ENCODE measurements around the gene PTPRD. TPM values are rescaled to one million over a fixed set of nuclear protein-coding genes. Genes with fewer than 3 reads are reported as not detected.

The PTPRD gene
- total RNA-seq, 1 donor from 2014 or later = 30.8 TPM

- intact Hi-C loops (cut with DNase I) = no loop called here
- Histone ChIP-seq H3K9me3 (no peaks in the 10 kb centered on the region), H3K4me3 (no peak overlapping the region), H3K27me3 (no peaks in the 10 kb centered on the region), H3K36me3 (no peaks in the 10 kb centered on the region), H3K4me1 (no peaks in the 10 kb centered on the region), H3K27ac (no peak overlapping the region)
- ATAC-seq = no peak
- no peak for DNase-seq
- TF ChIP-seq, protein P1, sequence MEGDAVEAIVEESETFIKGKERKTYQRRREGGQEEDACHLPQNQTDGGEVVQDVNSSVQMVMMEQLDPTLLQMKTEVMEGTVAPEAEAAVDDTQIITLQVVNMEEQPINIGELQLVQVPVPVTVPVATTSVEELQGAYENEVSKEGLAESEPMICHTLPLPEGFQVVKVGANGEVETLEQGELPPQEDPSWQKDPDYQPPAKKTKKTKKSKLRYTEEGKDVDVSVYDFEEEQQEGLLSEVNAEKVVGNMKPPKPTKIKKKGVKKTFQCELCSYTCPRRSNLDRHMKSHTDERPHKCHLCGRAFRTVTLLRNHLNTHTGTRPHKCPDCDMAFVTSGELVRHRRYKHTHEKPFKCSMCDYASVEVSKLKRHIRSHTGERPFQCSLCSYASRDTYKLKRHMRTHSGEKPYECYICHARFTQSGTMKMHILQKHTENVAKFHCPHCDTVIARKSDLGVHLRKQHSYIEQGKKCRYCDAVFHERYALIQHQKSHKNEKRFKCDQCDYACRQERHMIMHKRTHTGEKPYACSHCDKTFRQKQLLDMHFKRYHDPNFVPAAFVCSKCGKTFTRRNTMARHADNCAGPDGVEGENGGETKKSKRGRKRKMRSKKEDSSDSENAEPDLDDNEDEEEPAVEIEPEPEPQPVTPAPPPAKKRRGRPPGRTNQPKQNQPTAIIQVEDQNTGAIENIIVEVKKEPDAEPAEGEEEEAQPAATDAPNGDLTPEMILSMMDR (IDR thresholded peaks at IDR 0.05) = no peak
Measured at GRCh38 chr9:8876303-8876702, 1736.5 kb downstream of the PTPRD start.

DNA sequence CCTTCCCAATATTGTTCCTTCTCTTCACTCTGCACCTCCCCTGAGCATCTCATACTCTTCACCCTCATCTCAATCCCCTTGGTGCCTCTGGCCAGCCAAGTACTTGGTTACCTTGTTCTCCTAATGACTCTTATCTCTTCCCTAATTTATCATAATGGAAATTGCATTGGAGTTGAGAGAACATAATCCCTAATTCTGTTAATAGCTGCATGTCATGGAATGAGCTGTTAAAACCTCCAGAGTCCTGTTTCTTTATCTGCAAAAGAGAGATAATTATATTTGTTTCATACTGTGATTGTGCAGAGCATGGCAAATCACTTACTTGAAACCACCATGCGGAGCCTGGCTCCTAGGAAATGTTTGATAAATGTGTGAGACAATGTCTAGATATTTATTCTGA, 1738.3 kb downstream of the PTPRD start:
- DNase-seq (no peak), ATAC-seq (no peak)
- Histone ChIP-seq H3K4me1 (no peaks in the 10 kb centered on the region), H3K9me3 (no peaks in the 10 kb centered on the region), H3K36me3 (no peaks in the 10 kb centered on the region), H3K4me3 (no peak overlapping the region), H3K27me3 (no peaks in the 10 kb centered on the region), H3K27ac (no peak overlapping the region)
- TF ChIP-seq, protein P1 (IDR thresholded peaks at IDR 0.05) = no peak
- intact Hi-C loops (cut with DNase I) = no loop called here

DNA sequence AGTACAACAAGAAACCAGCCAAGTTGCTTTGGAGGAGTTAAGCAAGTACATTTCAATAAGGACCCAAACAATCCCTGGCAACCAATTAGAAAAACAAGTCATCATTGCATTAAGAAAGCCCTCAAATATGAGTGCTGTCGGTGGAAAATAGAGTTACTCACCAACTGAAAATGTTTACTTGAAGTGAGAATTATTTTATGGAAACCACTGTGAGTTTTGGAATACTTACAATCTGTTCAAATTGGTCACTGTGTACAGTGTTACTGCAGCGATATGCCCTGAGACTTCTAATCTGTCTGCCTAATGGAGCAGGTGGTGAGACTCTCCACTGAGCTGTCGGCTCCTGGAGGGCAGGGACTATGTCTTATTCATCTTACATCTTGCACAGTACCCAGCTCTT, 1740.0 kb downstream of the PTPRD start:
- Histone ChIP-seq H3K4me1 (no peaks in the 10 kb centered on the region), H3K9me3 (no peaks in the 10 kb centered on the region), H3K27ac (no peak overlapping the region), H3K4me3 (no peak overlapping the region), H3K36me3 (no peaks in the 10 kb centered on the region), H3K27me3 (no peaks in the 10 kb centered on the region)
- no peak for DNase-seq
- intact Hi-C loops (cut with DNase I) = no loop called here
- no peak for ATAC-seq
- TF ChIP-seq, protein P1 (IDR thresholded peaks at IDR 0.05) = no peak

- H3K9me3 ChIP-seq = no peaks in the 10 kb centered on the region
- TF ChIP-seq, protein P1 (IDR thresholded peaks at IDR 0.05) = no peak
- no peaks in the 10 kb centered on the region for H3K4me1 ChIP-seq
- no peak overlapping the region for H3K4me3 ChIP-seq
- no peak overlapping the region for H3K27ac ChIP-seq
- ATAC-seq (no peak), DNase-seq (no peak)
- no peaks in the 10 kb centered on the region for H3K27me3 ChIP-seq
- intact Hi-C loops (cut with DNase I) = no loop called here
- H3K36me3 ChIP-seq = no peaks in the 10 kb centered on the region
Measured at GRCh38 chr9:8871796-8872445, 1740.9 kb downstream of the PTPRD start.

GRCh38 chr9:8871396-8871795, 1741.4 kb downstream of the PTPRD start:
- Histone ChIP-seq H3K4me3 (no peak overlapping the region), H3K4me1 (no peaks in the 10 kb centered on the region), H3K36me3 (no peaks in the 10 kb centered on the region), H3K27me3 (no peaks in the 10 kb centered on the region), H3K27ac (no peak overlapping the region), H3K9me3 (no peaks in the 10 kb centered on the region)
- DNase-seq = no peak
- no peak for ATAC-seq
- TF ChIP-seq, protein P1 (IDR thresholded peaks at IDR 0.05) = no peak
- intact Hi-C loops (cut with DNase I) = no loop called here

GRCh38 chr9:8869812-8870211, 1743.0 kb downstream of the PTPRD start:
- ATAC-seq = no peak
- H3K27ac ChIP-seq = no peak overlapping the region
- TF ChIP-seq, protein P1 (IDR thresholded peaks at IDR 0.05) = no peak
- no peaks in the 10 kb centered on the region for H3K4me1 ChIP-seq
- no peak for DNase-seq
- no peaks in the 10 kb centered on the region for H3K27me3 ChIP-seq
- no peaks in the 10 kb centered on the region for H3K36me3 ChIP-seq
- no peak overlapping the region for H3K4me3 ChIP-seq
- intact Hi-C loops (cut with DNase I) = no loop called here
- H3K9me3 ChIP-seq = no peaks in the 10 kb centered on the region
